Measurements from ENCODE around the gene POPDC2.

Gene POPDC2

DNA sequence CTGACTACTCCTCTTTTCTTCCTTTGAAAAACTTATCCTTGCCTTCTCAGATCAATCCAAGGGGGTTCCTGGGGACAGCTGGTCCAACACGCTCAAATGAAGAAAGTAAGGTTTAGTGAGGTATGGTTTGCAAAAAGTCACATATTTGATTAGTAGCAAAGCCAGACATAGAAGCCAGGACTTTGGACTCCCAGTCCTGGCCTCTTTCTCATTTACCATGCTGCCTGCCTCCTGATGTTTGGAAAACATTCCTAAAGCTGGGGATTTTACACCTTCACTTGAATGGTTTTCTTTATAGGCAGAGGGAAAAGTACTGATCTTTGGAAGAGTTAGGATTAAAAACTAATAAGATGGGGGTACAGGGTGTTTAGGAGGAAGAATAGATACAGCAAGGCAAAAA is 14.6 kb downstream of the POPDC2 start:
- Histone ChIP-seq H3K9me3 (ENCODE audit: control insufficient read depth, insufficient read depth, low read depth, low read length) (no peaks in the 10 kb centered on the region), H3K4me3 (ENCODE audit: low read depth, low read length) (no peak overlapping the region), H3K36me3 (ENCODE audit: control insufficient read depth in 2 of 2, insufficient read depth in 1 of 2, low read length in 2 of 2) (peaks cover 0 to 4% of the 10 kb centered on the region in 2 experiments; a peak in 1 of 3 replicates), H3K4me1 (ENCODE audit: control insufficient read depth, insufficient read depth, low read length) (no peaks in the 10 kb centered on the region), H3K27ac (ENCODE audit: extremely low read depth, low read depth, low read length) (no peak overlapping the region)
- TF ChIP-seq ZNF621 (tag by site-specific recombination; IDR thresholded peaks at IDR 0.05) = no peak
- ChIA-PET CTCF (no interaction called here), POLR2A (no interaction called here)

DNA sequence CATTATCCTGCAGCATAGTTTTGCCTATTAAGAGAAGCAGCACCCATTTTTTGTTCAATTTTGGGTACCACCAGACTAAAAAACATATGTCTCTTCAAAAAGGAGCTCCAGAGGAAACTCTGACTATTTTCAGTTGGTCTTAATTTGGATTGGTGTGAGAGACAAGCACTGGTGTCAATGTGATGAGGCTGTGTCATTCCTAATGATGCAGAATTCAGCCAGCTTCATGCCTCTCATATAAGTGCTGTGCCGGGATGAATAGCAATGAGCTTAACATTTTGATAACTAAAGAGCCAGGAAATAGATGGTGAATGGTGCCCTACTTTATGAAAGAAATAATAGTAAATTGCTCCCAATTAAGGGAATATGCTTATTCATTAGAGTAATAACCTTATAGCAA is 15.9 kb downstream of the POPDC2 start:
- POLR2A ChIA-PET = no interaction called here
- CTCF ChIA-PET = interaction anchor here (0.7 kb wide), 1 partner anchor 10 kb away, joined by 3 read pairs; no protein-coding TSS in a partner anchor
- H3K4me1 ChIP-seq (ENCODE audit: control insufficient read depth, insufficient read depth, low read length) = no peaks in the 10 kb centered on the region
- H3K36me3 ChIP-seq (ENCODE audit: control insufficient read depth in 2 of 2, insufficient read depth in 1 of 2, low read length in 2 of 2) = peaks cover 0 to 4% of the 10 kb centered on the region in 2 experiments; a peak in 1 of 3 replicates
- no peaks in the 10 kb centered on the region for H3K9me3 ChIP-seq (ENCODE audit: control insufficient read depth, insufficient read depth, low read depth, low read length)
- H3K4me3 ChIP-seq (ENCODE audit: low read depth, low read length) = no peak overlapping the region
- no peak overlapping the region for H3K27ac ChIP-seq (ENCODE audit: extremely low read depth, low read depth, low read length)
- no peak for TF ChIP-seq ZNF654 (tag by site-specific recombination; IDR thresholded peaks at IDR 0.05; ENCODE audit: low read depth)
- TF ChIP-seq ZNF175 (tag by site-specific recombination; IDR thresholded peaks at IDR 0.05) = no peak
- TF ChIP-seq ZNF529 (tag by site-specific recombination; IDR thresholded peaks at IDR 0.05; ENCODE audit: insufficient replicate concordance) = no peak
- TF ChIP-seq ZSCAN16 (tag by site-specific recombination; IDR thresholded peaks at IDR 0.05) = no peak
- no peak for TF ChIP-seq HOXC10 (CRISPR knock-in tag; IDR thresholded peaks at IDR 0.05)
- no peak for TF ChIP-seq ZNF626 (tag by site-specific recombination; IDR thresholded peaks at IDR 0.05)
- TF ChIP-seq, protein P1, sequence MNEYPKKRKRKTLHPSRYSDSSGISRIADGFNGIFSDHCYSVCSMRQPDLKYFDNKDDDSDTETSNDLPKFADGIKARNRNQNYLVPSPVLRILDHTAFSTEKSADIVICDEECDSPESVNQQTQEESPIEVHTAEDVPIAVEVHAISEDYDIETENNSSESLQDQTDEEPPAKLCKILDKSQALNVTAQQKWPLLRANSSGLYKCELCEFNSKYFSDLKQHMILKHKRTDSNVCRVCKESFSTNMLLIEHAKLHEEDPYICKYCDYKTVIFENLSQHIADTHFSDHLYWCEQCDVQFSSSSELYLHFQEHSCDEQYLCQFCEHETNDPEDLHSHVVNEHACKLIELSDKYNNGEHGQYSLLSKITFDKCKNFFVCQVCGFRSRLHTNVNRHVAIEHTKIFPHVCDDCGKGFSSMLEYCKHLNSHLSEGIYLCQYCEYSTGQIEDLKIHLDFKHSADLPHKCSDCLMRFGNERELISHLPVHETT (tag by site-specific recombination; IDR thresholded peaks at IDR 0.05) = no peak
- TF ChIP-seq, protein P2, sequence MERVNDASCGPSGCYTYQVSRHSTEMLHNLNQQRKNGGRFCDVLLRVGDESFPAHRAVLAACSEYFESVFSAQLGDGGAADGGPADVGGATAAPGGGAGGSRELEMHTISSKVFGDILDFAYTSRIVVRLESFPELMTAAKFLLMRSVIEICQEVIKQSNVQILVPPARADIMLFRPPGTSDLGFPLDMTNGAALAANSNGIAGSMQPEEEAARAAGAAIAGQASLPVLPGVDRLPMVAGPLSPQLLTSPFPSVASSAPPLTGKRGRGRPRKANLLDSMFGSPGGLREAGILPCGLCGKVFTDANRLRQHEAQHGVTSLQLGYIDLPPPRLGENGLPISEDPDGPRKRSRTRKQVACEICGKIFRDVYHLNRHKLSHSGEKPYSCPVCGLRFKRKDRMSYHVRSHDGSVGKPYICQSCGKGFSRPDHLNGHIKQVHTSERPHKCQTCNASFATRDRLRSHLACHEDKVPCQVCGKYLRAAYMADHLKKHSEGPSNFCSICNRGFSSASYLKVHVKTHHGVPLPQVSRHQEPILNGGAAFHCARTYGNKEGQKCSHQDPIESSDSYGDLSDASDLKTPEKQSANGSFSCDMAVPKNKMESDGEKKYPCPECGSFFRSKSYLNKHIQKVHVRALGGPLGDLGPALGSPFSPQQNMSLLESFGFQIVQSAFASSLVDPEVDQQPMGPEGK (tag by site-specific recombination; IDR thresholded peaks at IDR 0.05) = no peak
- TF ChIP-seq ZNF394 (tag by site-specific recombination; IDR thresholded peaks at IDR 0.05; ENCODE audit: borderline replicate concordance) = no peak
- no peak for TF ChIP-seq ZNF132 (tag by site-specific recombination; IDR thresholded peaks at IDR 0.05; ENCODE audit: borderline replicate concordance)
- no peak for TF ChIP-seq KLF1 (tag by site-specific recombination; IDR thresholded peaks at IDR 0.05)
- TF ChIP-seq, protein P3, sequence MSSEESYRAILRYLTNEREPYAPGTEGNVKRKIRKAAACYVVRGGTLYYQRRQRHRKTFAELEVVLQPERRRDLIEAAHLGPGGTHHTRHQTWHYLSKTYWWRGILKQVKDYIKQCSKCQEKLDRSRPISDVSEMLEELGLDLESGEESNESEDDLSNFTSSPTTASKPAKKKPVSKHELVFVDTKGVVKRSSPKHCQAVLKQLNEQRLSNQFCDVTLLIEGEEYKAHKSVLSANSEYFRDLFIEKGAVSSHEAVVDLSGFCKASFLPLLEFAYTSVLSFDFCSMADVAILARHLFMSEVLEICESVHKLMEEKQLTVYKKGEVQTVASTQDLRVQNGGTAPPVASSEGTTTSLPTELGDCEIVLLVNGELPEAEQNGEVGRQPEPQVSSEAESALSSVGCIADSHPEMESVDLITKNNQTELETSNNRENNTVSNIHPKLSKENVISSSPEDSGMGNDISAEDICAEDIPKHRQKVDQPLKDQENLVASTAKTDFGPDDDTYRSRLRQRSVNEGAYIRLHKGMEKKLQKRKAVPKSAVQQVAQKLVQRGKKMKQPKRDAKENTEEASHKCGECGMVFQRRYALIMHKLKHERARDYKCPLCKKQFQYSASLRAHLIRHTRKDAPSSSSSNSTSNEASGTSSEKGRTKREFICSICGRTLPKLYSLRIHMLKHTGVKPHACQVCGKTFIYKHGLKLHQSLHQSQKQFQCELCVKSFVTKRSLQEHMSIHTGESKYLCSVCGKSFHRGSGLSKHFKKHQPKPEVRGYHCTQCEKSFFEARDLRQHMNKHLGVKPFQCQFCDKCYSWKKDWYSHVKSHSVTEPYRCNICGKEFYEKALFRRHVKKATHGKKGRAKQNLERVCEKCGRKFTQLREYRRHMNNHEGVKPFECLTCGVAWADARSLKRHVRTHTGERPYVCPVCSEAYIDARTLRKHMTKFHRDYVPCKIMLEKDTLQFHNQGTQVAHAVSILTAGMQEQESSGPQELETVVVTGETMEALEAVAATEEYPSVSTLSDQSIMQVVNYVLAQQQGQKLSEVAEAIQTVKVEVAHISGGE (tag by site-specific recombination; conservative IDR thresholded peaks at IDR 0.05; ENCODE audit: low read depth) = no peak
- TF ChIP-seq KLF8 (tag by site-specific recombination; IDR thresholded peaks at IDR 0.05) = no peak
- TF ChIP-seq, protein P4, sequence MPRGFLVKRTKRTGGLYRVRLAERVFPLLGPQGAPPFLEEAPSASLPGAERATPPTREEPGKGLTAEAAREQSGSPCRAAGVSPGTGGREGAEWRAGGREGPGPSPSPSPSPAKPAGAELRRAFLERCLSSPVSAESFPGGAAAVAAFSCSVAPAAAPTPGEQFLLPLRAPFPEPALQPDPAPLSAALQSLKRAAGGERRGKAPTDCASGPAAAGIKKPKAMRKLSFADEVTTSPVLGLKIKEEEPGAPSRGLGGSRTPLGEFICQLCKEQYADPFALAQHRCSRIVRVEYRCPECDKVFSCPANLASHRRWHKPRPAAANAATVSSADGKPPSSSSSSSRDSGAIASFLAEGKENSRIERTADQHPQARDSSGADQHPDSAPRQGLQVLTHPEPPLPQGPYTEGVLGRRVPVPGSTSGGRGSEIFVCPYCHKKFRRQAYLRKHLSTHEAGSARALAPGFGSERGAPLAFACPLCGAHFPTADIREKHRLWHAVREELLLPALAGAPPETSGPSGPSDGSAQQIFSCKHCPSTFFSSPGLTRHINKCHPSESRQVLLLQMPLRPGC (tag by site-specific recombination; IDR thresholded peaks at IDR 0.05) = no peak
- TF ChIP-seq, protein P5, sequence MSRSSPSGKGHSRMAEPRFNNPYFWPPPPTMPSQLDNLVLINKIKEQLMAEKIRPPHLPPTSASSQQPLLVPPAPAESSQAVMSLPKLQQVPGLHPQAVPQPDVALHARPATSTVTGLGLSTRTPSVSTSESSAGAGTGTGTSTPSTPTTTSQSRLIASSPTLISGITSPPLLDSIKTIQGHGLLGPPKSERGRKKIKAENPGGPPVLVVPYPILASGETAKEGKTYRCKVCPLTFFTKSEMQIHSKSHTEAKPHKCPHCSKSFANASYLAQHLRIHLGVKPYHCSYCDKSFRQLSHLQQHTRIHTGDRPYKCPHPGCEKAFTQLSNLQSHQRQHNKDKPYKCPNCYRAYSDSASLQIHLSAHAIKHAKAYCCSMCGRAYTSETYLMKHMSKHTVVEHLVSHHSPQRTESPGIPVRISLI (tag by site-specific recombination; IDR thresholded peaks at IDR 0.05) = no peak
